Left colon (tissue), 2 donors: Measurements from ENCODE around the gene FAM171A2. TPM values are rescaled to one million over a fixed set of nuclear protein-coding genes. Genes with fewer than 3 reads are reported as not detected.
"Not testable (repeated sequence)": the region's sequence is repeated elsewhere in the genome, so short reads cannot be mapped to it uniquely, and the experiment has no call there.

Experiments
- ATAC-seq: fragments of 200-7000 bp; cut with Tn5 transposase; one replicate; pipeline ENCODE4 v1.9.1; 2020; ENCODE audit warnings: mild to moderate bottlenecking, moderate library complexity
- DNase-seq, 2 donors: peaks; one replicate each; pipeline ENCODE4 v3.0.0-alpha.2; 2020
- intact Hi-C, 2 donors: fragments of 100-400 bp; cut with DNase I in 1 of 2; cut with micrococcal nuclease in 1 of 2; formaldehyde crosslinking; loops; one replicate each; pipeline versions ENCODE4 v1.11.2 to v1.14.0; 2022; cut with DNase I, micrococcal nuclease
- long read RNA-seq: library from polyadenylated mRNA; unstranded; transcript quantifications from one replicate; pipeline ENCODE4 v2.0.0, GENCODE V29; 2021
- total RNA-seq, 2 donors: library from RNA; stranded (reverse); fragmentation: NEBNext Ultra II Directional; extraction: Animal tissue kit (Norgen Biotek cat#: 25700); gene quantifications; one replicate each; pipeline ENCODE4 v1.2.1, GENCODE V29; 2021
- donor health status: DM: no; HTN: no; CAD: no.
- donor health status: DM: yes; HTN: yes; CAD: no.

FAM171A2 gene
- under 1 TPM; 0.24 to 0.67 TPM for total RNA-seq
- long read RNA-seq, result 0 reads

GRCh38 chr17:44363613-44364159 lies at the start of gene FAM171A2:
Gene FAM171A2, minus strand, starts transcription at chr17:44363853. Its CDS starts 139 bp downstream, at chr17:44363714.
- peak in 1 of 2 donors; percentile 65 for DNase-seq
- intact Hi-C loops, result no loop called here
- peak; percentile 91 for ATAC-seq

GRCh38 chr17:44409309-44410028 lies 45.8 kb upstream of the FAM171A2 start:
- intact Hi-C loops, result no loop called here
- ATAC-seq (no peak), DNase-seq (no peak)

- intact Hi-C loops, result no loop called here
- ATAC-seq, result no peak
- no peak for DNase-seq
Observed at GRCh38 chr17:44408786-44409185, 45.1 kb upstream of the FAM171A2 start.

- DNase-seq (no peak), ATAC-seq (no peak)
- intact Hi-C loops, result no loop called here
Observed at GRCh38 chr17:44402564-44403172, 39.0 kb upstream of the FAM171A2 start.

- DNase-seq (no peak), ATAC-seq (peak; percentile 30)
- intact Hi-C loops, result no loop called here
Observed at GRCh38 chr17:44400226-44400847, 36.7 kb upstream of the FAM171A2 start.

GRCh38 chr17:44398692-44399691 lies 35.3 kb upstream of the FAM171A2 start:
- DNase-seq, result no peak
- intact Hi-C loops, result no loop called here
- ATAC-seq, result no peak

GRCh38 chr17:44397479-44398440 lies 34.1 kb upstream of the FAM171A2 start:
- no peak for DNase-seq
- ATAC-seq, result no peak
- intact Hi-C loops, result no loop called here

GRCh38 chr17:44396946-44397345 lies 33.3 kb upstream of the FAM171A2 start:
- intact Hi-C loops, result no loop called here
- ATAC-seq (no peak), DNase-seq (no peak)

- ATAC-seq (no peak), DNase-seq (no peak)
- intact Hi-C loops, result no loop called here
Observed at GRCh38 chr17:44394833-44395232, 31.2 kb upstream of the FAM171A2 start.

- intact Hi-C loops, DNase-seq, ATAC-seq: not testable (repeated sequence)
Observed at GRCh38 chr17:44394112-44394511, 30.5 kb upstream of the FAM171A2 start.

- intact Hi-C loops, result no loop called here
- no peak for ATAC-seq
Observed at GRCh38 chr17:44390250-44390870, 26.7 kb upstream of the FAM171A2 start.

GRCh38 chr17:44389723-44390202 lies 26.1 kb upstream of the FAM171A2 start:
- intact Hi-C loops, result no loop called here
- DNase-seq (no peak), ATAC-seq (no peak)

More at GRCh38 chr17:44390250-44390870, 26.7 kb upstream of the FAM171A2 start:
- DNase-seq, result no peak

GRCh38 chr17:44389281-44389680 lies 25.6 kb upstream of the FAM171A2 start, which contains the start of gene ITGA2B:
Gene ITGA2B, minus strand, starts transcription at chr17:44389649. Its CDS starts 176 bp downstream, at chr17:44389473.
- ATAC-seq, result peak; percentile 23

GRCh38 chr17:44387804-44388203 lies 24.2 kb upstream of the FAM171A2 start:
- no peak for ATAC-seq
- no peak for DNase-seq
- intact Hi-C loops, result no loop called here

More at GRCh38 chr17:44389281-44389680, 25.6 kb upstream of the FAM171A2 start, which contains the start of gene ITGA2B:
- no peak for DNase-seq
- intact Hi-C loops, result no loop called here

- ATAC-seq (no peak), DNase-seq (no peak)
- intact Hi-C loops, result no loop called here
Observed at GRCh38 chr17:44386182-44386525, 22.5 kb upstream of the FAM171A2 start.

- ATAC-seq (peak; percentile 96), DNase-seq (peak; percentile 79 to 83)
- intact Hi-C loops, result no loop called here
Observed at GRCh38 chr17:44385287-44386181, 21.9 kb upstream of the FAM171A2 start.
